Kidney (tissue), 14 donors: ENCODE measurements around the gene STOML3. TPM values are rescaled to one million over a fixed set of nuclear protein-coding genes. Genes with fewer than 3 reads are reported as not detected.

Experiments
- DNase-seq, 5 donors: peaks; one replicate each; pipeline ENCODE4 v3.0.0-alpha.2; 2013 to 2020
- FAIRE-seq: peaks from 2 replicates; lab custom pipeline; 2012; peaks lifted over from hg19 to GRCh38; lab: Jason Lieb, UNC
- H3K27ac ChIP-seq, 2 donors: one replicate each; pipeline ENCODE4 v1.7.0; 2013; ENCODE audit warnings: low read depth in 2 of 2, low read length in 2 of 2, inconsistent platforms in 1 of 2
- H3K27me3 ChIP-seq: one replicate; pipeline ENCODE4 v1.7.1; 2013; ENCODE audit warnings: low read length, inconsistent platforms; ENCODE audit not compliant: control insufficient read depth, insufficient read depth
- H3K36me3 ChIP-seq, 3 donors: one replicate each; pipeline versions ENCODE4 v1.7.0 to v1.7.1; 2013; ENCODE audit warnings: low read length in 3 of 3, control low read depth in 1 of 3, inconsistent platforms in 1 of 3; ENCODE audit not compliant: insufficient read depth in 3 of 3, control insufficient read depth in 2 of 3
- H3K4me1 ChIP-seq, 3 donors: one replicate each; pipeline versions ENCODE4 v1.7.0 to v1.7.1; 2013; ENCODE audit warnings: low read length in 3 of 3, inconsistent platforms in 1 of 3, low read depth in 1 of 3; ENCODE audit not compliant: control insufficient read depth in 2 of 3, insufficient read depth in 2 of 3
- H3K4me3 ChIP-seq, 3 donors: one replicate each; pipeline versions ENCODE4 v1.7.0 to v1.8.1; 2013; ENCODE audit warnings: low read length in 3 of 3, control low read depth in 1 of 3, inconsistent platforms in 1 of 3
- H3K9ac ChIP-seq, 3 donors: one replicate each; pipeline versions ENCODE4 v1.7.0 to v1.7.1; 2013; ENCODE audit warnings: low read length in 3 of 3, control low read depth in 1 of 3, inconsistent platforms in 1 of 3
- H3K9me3 ChIP-seq, 3 donors: one replicate each; pipeline versions ENCODE4 v1.7.0 to v1.7.1; 2013; ENCODE audit warnings: low read length in 3 of 3, control low read depth in 1 of 3, inconsistent platforms in 1 of 3; ENCODE audit not compliant: control insufficient read depth in 2 of 3, insufficient read depth in 1 of 3
- CTCF ChIP-seq: IDR thresholded peaks from 3 replicates; pipeline ENCODE4 v1.5.1; 2012; ENCODE audit warnings: mild to moderate bottlenecking, moderate library complexity, borderline replicate concordance; ENCODE audit not compliant: insufficient read depth; ENCODE audit errors: extremely low read depth
- intact Hi-C: fragments of 100-400 bp; cut with DNase I; formaldehyde crosslinking; loops from one replicate; pipeline ENCODE4 v1.11.1; 2022
- polyA plus RNA-seq: library from polyadenylated mRNA; stranded (reverse); fragments of 350-450 nt; fragmentation: Illumina TruSeq; extraction: RNeasy Lipid Tissue Mini Kit (QIAGEN cat#74804); gene quantifications from one replicate; pipeline ENCODE4 v1.2.3, GENCODE V29; 2014; ENCODE audit warnings: low read depth, low replicate concordance; ENCODE audit not compliant: insufficient read depth
- total RNA-seq: library from RNA; stranded (reverse); fragmentation: NEBNext Ultra II Directional; extraction: Animal tissue kit (Norgen Biotek cat#: 25700); gene quantifications from one replicate; pipeline ENCODE4 v1.2.1, GENCODE V29; 2021
- donor health status: control.
- donor health status: control.
- donor health status: control.
- donor health status: control.
- donor health status: control.
- donor health status: DM: yes; HTN: yes; CAD: no.
- donor health status: Normal renal cell carcinoma (clear cell type).

Gene STOML3
- total and polyA plus RNA-seq, 2 donors from 2014 or later, result not detected

DNA sequence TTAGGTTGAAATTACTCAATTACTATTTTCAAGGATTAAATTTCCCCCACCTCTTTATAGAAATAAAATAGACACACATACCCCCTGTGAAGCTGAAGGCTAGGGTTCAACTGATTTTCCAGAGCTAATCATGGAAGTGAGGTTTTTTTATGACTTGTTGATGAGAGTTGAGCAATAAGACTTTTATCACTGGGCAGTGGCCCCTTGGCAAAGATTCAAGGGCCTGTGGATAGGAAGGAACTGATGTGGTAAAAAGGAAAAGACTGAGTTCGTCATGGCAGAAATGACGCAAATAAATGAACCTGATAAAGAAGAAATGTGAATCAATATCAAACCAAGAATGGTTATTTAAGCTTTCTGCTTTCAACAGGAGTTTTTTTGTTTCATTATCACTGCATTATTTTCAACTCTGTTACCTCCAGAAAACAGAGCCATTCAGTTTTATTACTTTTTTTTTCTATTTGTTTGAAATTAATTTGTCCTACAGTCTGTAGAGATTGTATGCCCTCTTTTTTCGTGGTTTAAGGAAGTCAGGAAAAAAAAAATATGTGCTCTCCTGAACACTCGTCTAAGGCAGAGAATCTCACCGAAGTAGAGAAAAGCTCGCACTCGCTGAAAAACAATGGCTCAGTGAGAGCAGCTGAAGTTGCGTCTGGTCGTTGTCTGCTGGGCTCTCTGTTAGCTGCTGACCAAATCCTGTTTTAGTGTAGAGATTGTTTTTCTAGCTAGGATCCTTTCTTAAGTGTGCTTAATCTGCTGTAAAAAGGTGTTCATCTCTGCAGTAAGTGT is 38.9 kb downstream of the STOML3 start:
- TF ChIP-seq CTCF, result no peak
- H3K9ac ChIP-seq, result no peak overlapping the region

GRCh38 chr13:38950987-38951386 is 39.6 kb downstream of the STOML3 start:
- no peak for TF ChIP-seq CTCF
- DNase-seq, result no peak
- intact Hi-C loops, result no loop called here
- Histone ChIP-seq H3K27me3 (no peaks in the 10 kb centered on the region), H3K27ac (no peak overlapping the region), H3K9me3 (no peaks in the 10 kb centered on the region), H3K9ac (no peak overlapping the region), H3K4me3 (no peak overlapping the region), H3K36me3 (no peaks in the 10 kb centered on the region), H3K4me1 (no peaks in the 10 kb centered on the region)
- FAIRE-seq, result no peak

More for the DNA sequence above, 38.9 kb downstream of the STOML3 start:
- H3K27ac ChIP-seq, result no peak overlapping the region
- no peaks in the 10 kb centered on the region for H3K36me3 ChIP-seq
- no peak overlapping the region for H3K4me3 ChIP-seq
- H3K27me3 ChIP-seq, result no peaks in the 10 kb centered on the region
- DNase-seq (no peak), FAIRE-seq (no peak)
- no peaks in the 10 kb centered on the region for H3K4me1 ChIP-seq
- intact Hi-C loops, result no loop called here
- no peaks in the 10 kb centered on the region for H3K9me3 ChIP-seq

DNA sequence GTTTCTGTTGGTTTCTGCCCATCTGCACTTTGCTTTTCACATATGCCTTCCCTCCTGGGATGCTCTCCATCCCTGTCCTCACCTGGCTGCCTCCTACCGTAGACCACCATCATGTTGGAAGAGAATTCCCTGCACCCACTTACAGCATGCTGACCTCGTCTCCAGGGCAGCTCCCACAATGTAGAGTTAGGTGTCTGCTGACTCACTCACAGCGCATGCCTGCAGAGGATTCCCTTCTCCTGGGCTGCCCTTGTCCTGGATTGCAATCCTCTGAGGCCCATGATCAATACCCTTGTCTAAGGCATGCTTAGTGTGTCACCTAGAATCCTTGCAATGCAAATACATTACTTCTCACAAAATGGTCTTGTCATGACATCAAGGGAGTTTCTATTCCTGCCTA is 43.6 kb downstream of the STOML3 start:
- intact Hi-C loops, result no loop called here
- no peak for FAIRE-seq

More for the DNA sequence above, 43.6 kb downstream of the STOML3 start:
- Histone ChIP-seq H3K36me3 (no peaks in the 10 kb centered on the region), H3K9me3 (no peaks in the 10 kb centered on the region), H3K27ac (no peak overlapping the region), H3K27me3 (no peaks in the 10 kb centered on the region), H3K4me1 (no peaks in the 10 kb centered on the region), H3K4me3 (no peak overlapping the region), H3K9ac (no peak overlapping the region)
- DNase-seq, result no peak
- no peak for TF ChIP-seq CTCF
